H1 (cell line): ENCODE data around the gene PCSK4. TPM values are rescaled to one million over a fixed set of nuclear protein-coding genes. Genes with fewer than 3 reads are reported as not detected.

Experiments
- ASH2L ChIP-seq: fragments of 200-600, 300-600 bp; sonication (generic); IDR thresholded peaks from one replicate; pipeline ENCODE4 v1.7.1; 2017; ENCODE audit warnings: low read length
- BRCA1 ChIP-seq: IDR thresholded peaks from 2 replicates; pipeline ENCODE4 v1.6.1; 2012; ENCODE audit warnings: low read depth, low read length, improper control_type of control experiment
- CHD2 ChIP-seq: IDR thresholded peaks from 2 replicates; pipeline ENCODE4 v1.6.1; 2012; ENCODE audit warnings: low read length, improper control_type of control experiment
- CREB1 ChIP-seq: IDR thresholded peaks from 2 replicates; pipeline ENCODE4 v1.6.1; 2012; ENCODE audit warnings: inconsistent platforms
- EGR1 ChIP-seq: IDR thresholded peaks from 2 replicates; pipeline ENCODE4 v1.6.1; 2011; ENCODE audit warnings: low read depth, low read length, borderline replicate concordance
- EP300 ChIP-seq, 2 experiments: IDR thresholded peaks; 1 replicate in 1 of 2; 2 replicates in 1 of 2; pipeline ENCODE4 v1.6.1; 2011 to 2012; ENCODE audit warnings: low read depth in 2 of 2, low read length in 2 of 2, mild to moderate bottlenecking in 2 of 2, borderline replicate concordance in 1 of 2, inconsistent platforms in 1 of 2, moderate library complexity in 1 of 2
- KDM1A ChIP-seq: fragments of 200-600, 300-600 bp; sonication (generic); IDR thresholded peaks from 2 replicates; pipeline ENCODE4 v1.7.1; 2016; ENCODE audit warnings: mild to moderate bottlenecking, low read length, borderline replicate concordance
- PHF8 ChIP-seq: fragments of 200-600 bp; sonication (generic); conservative IDR thresholded peaks from 2 replicates; pipeline ENCODE4 v1.7.1; 2012; ENCODE audit warnings: low read depth, mild to moderate bottlenecking, inconsistent platforms, low read length, moderate library complexity
- SP1 ChIP-seq: IDR thresholded peaks from 2 replicates; pipeline ENCODE4 v1.6.1; 2011; ENCODE audit warnings: low read depth, low read length
- SRF ChIP-seq: IDR thresholded peaks from 2 replicates; pipeline ENCODE4 v1.6.1; 2011; ENCODE audit warnings: mild to moderate bottlenecking, low read depth, low read length, moderate library complexity
- TBP ChIP-seq: IDR thresholded peaks from 2 replicates; pipeline ENCODE4 v1.6.1; 2011; ENCODE audit warnings: low read depth, low read length, improper control_type of control experiment
- polyA plus RNA-seq, 7 experiments: library from polyadenylated mRNA; depleted of rRNA in 3 of 7; stranded (reverse) in 5 of 7; unstranded in 2 of 7; fragments of >200 nt in 5 of 7; fragments of 200-250 nt in 2 of 7; gene quantifications; 1 replicate in 5 of 7; 2 replicates in 1 of 7; 4 replicates in 1 of 7; pipeline versions ENCODE4 v1.2.1 to v1.2.3, GENCODE V29; 2011 to 2013; ENCODE audit warnings: missing spikeins in 2 of 7, mixed read lengths in 2 of 7
- total RNA-seq: library from RNA; stranded (reverse); fragmentation: NEBNext Ultra II Directional; extraction: Animal tissue kit (Norgen Biotek cat#: 25700); gene quantifications from 2 replicates; pipeline ENCODE4 v1.2.1, GENCODE V29; 2021
- TF ChIP-seq, protein P1 (sequence below): fragments of 300-600 bp; sonication (generic); IDR thresholded peaks from 2 replicates; pipeline ENCODE4 v1.7.1; 2012; ENCODE audit warnings: low read length, moderate library complexity, mild to moderate bottlenecking, inconsistent platforms; ENCODE audit not compliant: insufficient replicate concordance

The PCSK4 gene
- total and polyA plus RNA-seq, 2 of the 8 experiments (the other 6 are each of a cell fraction or from before 2014, with no cell fraction given), result 9.8 to 10.7 TPM

GRCh38 chr19:1526066-1526778 lies 36.1 kb upstream of the PCSK4 start (continued):
- TF ChIP-seq, protein P1, sequence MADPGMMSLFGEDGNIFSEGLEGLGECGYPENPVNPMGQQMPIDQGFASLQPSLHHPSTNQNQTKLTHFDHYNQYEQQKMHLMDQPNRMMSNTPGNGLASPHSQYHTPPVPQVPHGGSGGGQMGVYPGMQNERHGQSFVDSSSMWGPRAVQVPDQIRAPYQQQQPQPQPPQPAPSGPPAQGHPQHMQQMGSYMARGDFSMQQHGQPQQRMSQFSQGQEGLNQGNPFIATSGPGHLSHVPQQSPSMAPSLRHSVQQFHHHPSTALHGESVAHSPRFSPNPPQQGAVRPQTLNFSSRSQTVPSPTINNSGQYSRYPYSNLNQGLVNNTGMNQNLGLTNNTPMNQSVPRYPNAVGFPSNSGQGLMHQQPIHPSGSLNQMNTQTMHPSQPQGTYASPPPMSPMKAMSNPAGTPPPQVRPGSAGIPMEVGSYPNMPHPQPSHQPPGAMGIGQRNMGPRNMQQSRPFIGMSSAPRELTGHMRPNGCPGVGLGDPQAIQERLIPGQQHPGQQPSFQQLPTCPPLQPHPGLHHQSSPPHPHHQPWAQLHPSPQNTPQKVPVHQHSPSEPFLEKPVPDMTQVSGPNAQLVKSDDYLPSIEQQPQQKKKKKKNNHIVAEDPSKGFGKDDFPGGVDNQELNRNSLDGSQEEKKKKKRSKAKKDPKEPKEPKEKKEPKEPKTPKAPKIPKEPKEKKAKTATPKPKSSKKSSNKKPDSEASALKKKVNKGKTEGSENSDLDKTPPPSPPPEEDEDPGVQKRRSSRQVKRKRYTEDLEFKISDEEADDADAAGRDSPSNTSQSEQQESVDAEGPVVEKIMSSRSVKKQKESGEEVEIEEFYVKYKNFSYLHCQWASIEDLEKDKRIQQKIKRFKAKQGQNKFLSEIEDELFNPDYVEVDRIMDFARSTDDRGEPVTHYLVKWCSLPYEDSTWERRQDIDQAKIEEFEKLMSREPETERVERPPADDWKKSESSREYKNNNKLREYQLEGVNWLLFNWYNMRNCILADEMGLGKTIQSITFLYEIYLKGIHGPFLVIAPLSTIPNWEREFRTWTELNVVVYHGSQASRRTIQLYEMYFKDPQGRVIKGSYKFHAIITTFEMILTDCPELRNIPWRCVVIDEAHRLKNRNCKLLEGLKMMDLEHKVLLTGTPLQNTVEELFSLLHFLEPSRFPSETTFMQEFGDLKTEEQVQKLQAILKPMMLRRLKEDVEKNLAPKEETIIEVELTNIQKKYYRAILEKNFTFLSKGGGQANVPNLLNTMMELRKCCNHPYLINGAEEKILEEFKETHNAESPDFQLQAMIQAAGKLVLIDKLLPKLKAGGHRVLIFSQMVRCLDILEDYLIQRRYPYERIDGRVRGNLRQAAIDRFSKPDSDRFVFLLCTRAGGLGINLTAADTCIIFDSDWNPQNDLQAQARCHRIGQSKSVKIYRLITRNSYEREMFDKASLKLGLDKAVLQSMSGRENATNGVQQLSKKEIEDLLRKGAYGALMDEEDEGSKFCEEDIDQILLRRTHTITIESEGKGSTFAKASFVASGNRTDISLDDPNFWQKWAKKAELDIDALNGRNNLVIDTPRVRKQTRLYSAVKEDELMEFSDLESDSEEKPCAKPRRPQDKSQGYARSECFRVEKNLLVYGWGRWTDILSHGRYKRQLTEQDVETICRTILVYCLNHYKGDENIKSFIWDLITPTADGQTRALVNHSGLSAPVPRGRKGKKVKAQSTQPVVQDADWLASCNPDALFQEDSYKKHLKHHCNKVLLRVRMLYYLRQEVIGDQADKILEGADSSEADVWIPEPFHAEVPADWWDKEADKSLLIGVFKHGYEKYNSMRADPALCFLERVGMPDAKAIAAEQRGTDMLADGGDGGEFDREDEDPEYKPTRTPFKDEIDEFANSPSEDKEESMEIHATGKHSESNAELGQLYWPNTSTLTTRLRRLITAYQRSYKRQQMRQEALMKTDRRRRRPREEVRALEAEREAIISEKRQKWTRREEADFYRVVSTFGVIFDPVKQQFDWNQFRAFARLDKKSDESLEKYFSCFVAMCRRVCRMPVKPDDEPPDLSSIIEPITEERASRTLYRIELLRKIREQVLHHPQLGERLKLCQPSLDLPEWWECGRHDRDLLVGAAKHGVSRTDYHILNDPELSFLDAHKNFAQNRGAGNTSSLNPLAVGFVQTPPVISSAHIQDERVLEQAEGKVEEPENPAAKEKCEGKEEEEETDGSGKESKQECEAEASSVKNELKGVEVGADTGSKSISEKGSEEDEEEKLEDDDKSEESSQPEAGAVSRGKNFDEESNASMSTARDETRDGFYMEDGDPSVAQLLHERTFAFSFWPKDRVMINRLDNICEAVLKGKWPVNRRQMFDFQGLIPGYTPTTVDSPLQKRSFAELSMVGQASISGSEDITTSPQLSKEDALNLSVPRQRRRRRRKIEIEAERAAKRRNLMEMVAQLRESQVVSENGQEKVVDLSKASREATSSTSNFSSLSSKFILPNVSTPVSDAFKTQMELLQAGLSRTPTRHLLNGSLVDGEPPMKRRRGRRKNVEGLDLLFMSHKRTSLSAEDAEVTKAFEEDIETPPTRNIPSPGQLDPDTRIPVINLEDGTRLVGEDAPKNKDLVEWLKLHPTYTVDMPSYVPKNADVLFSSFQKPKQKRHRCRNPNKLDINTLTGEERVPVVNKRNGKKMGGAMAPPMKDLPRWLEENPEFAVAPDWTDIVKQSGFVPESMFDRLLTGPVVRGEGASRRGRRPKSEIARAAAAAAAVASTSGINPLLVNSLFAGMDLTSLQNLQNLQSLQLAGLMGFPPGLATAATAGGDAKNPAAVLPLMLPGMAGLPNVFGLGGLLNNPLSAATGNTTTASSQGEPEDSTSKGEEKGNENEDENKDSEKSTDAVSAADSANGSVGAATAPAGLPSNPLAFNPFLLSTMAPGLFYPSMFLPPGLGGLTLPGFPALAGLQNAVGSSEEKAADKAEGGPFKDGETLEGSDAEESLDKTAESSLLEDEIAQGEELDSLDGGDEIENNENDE, result no peak
- no peak for TF ChIP-seq BRCA1
- no peak for TF ChIP-seq CREB1
- no peak for TF ChIP-seq SRF
- TF ChIP-seq ASH2L, result no peak
- no peak for TF ChIP-seq TBP
- TF ChIP-seq CHD2, result no peak
- TF ChIP-seq KDM1A, result no peak
- TF ChIP-seq EGR1, result no peak
- no peak for TF ChIP-seq SP1
- no peak for TF ChIP-seq EP300 (IDR thresholded peaks at IDR 0.05; ENCODE audit: borderline replicate concordance in 1 of 2, low read depth in 2 of 2, low read length in 2 of 2)
- no peak for TF ChIP-seq PHF8
